Activated CD4-positive, alpha-beta memory T cell treated with anti-CD3 and anti-CD28 coated beads, Interleukin-2, amount 10 ng/mL, durations not matched to agents 7 days and 5 days (primary cell): ENCODE measurements around the gene FNIP2. TPM values are rescaled to one million over a fixed set of nuclear protein-coding genes. Genes with fewer than 3 reads are reported as not detected.
"Not testable (repeated sequence)": the region's sequence is repeated elsewhere in the genome, so short reads cannot be mapped to it uniquely, and the experiment has no call there.

ENCODE experiments used
- CTCF ChIA-PET: fragments of 350-600 bp; sonication (Branson Sonifier 250); formaldehyde crosslinking; loops from one replicate; lab custom pipeline; 2021; ENCODE audit warnings: antibody characterized with exemption, inconsistent platforms; lab: Charles Lee
- POLR2A ChIA-PET: fragments of 350-600 bp; sonication (Branson Sonifier 250); formaldehyde crosslinking; loops from one replicate; lab custom pipeline; 2021; ENCODE audit warnings: antibody characterized with exemption; lab: Charles Lee
- DNase-seq: peaks from one replicate; pipeline ENCODE4 v3.0.0-alpha.2; 2020
- H3K27ac Mint-ChIP-seq: one replicate; pipeline ENCODE4 v1.8.0; 2021; ENCODE audit warnings: mild to moderate bottlenecking, mixed read lengths
- H3K27me3 Mint-ChIP-seq: one replicate; pipeline ENCODE4 v1.8.0; 2021; ENCODE audit warnings: mixed read lengths
- H3K36me3 Mint-ChIP-seq: one replicate; pipeline ENCODE4 v1.8.0; 2021; ENCODE audit warnings: low read depth, mixed read lengths
- H3K4me1 Mint-ChIP-seq: one replicate; pipeline ENCODE4 v1.8.0; 2021; ENCODE audit warnings: mixed read lengths
- H3K4me3 Mint-ChIP-seq: one replicate; pipeline ENCODE4 v1.8.0; 2021; ENCODE audit warnings: mild to moderate bottlenecking, mixed read lengths
- H3K9me3 Mint-ChIP-seq: one replicate; pipeline ENCODE4 v1.8.0; 2021; ENCODE audit warnings: mixed read lengths
- total RNA-seq, 2 experiments: library from RNA; stranded (reverse); gene quantifications; one replicate each; pipeline ENCODE4 v1.2.3, GENCODE V29; 2021

The FNIP2 gene
- total RNA-seq, 2 experiments from 2014 or later, result 16.9 to 17.3 TPM

DNA sequence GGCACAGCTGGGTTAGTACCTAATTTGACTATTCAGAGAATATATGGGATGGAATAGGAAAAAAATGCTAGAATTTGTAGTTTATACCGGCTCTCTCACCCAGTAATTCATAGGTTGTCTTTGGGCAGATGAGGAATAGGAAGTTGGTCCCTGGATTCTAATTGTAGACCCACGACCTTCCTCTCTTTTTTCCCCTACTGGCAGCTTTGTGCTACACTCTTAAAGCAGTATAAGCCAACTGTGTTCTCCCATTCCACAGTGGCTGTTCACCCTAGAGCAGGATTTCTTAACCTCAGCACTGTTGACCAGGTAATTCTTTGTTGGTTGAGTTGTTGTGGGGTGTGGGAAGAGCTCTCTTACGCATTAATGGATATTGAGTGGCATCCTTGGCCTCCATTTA, 92.9 kb downstream of the FNIP2 start:
- peaks cover 20% of the 10 kb centered on the region for H3K4me1 Mint-ChIP-seq
- peaks cover 47% of the 10 kb centered on the region for H3K36me3 Mint-ChIP-seq
- no peaks in the 10 kb centered on the region for H3K9me3 Mint-ChIP-seq
- CTCF ChIA-PET, result interaction anchor here (0.9 to 2.9 kb wide), 5 partner anchors 10 to 341 kb away, joined by 3 to 10 read pairs (median 6); no protein-coding TSS in a partner anchor
- no peak overlapping the region for H3K27ac Mint-ChIP-seq
- DNase-seq, result no peak
- H3K27me3 Mint-ChIP-seq, result no peaks in the 10 kb centered on the region
- POLR2A ChIA-PET, result interaction anchor here (1.3 kb wide), 1 partner anchor 93 kb away, joined by 4 read pairs; the partner anchor contains the start of gene FNIP2
- no peak overlapping the region for H3K4me3 Mint-ChIP-seq

- Mint-ChIP-seq H3K27ac (no peak overlapping the region), H3K36me3 (peaks cover 54% of the 10 kb centered on the region), H3K4me1 (peaks cover 20% of the 10 kb centered on the region), H3K4me3 (no peak overlapping the region), H3K27me3 (no peaks in the 10 kb centered on the region), H3K9me3 (no peaks in the 10 kb centered on the region)
- CTCF ChIA-PET, result interaction anchor here (1.2 to 2.9 kb wide), 2 partner anchors 12 to 340 kb away, joined by 3 to 10 read pairs; no protein-coding TSS in a partner anchor
- POLR2A ChIA-PET, result no interaction called here
- DNase-seq, result no peak
These were observed 94.5 kb downstream of the FNIP2 start for GRCh38 chr4:158863296-158863695.

DNA sequence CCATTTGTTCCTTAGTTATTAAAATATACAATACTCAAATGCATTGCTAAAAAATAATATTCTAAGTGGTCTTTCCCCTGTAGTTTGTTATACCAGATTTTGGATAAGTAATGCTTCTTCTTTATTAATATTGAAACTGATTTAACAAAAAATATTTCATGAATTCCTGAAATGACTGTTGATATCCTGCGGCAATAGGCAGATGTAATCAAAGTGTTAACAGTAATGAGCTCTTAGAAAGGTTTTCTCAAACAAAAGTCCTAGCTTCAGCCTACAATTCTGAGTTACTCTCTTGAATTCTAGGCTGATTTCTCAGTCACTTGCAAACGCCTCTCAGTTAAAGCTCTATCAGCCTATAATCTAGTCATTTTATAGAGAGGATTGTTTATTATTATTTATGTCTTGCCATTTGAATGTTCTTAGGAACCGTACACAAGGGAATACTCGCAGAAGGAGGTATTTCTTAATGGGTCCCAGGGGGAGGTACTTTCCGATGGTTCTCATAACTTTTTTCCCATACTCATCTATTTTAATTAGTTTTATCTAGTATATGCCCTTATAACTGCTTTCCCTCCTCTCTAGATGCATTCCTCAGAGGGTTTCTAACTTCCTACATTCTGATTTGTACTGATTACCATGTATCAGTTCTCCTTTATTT, 96.8 kb downstream of the FNIP2 start:
- Mint-ChIP-seq H3K36me3 (peaks cover 56% of the 10 kb centered on the region), H3K27ac (no peak overlapping the region), H3K4me3 (no peak overlapping the region), H3K4me1 (peaks cover 20% of the 10 kb centered on the region), H3K27me3 (no peaks in the 10 kb centered on the region), H3K9me3 (no peaks in the 10 kb centered on the region)
- POLR2A ChIA-PET, result no interaction called here
- DNase-seq, result no peak
- CTCF ChIA-PET, result no interaction called here

DNA sequence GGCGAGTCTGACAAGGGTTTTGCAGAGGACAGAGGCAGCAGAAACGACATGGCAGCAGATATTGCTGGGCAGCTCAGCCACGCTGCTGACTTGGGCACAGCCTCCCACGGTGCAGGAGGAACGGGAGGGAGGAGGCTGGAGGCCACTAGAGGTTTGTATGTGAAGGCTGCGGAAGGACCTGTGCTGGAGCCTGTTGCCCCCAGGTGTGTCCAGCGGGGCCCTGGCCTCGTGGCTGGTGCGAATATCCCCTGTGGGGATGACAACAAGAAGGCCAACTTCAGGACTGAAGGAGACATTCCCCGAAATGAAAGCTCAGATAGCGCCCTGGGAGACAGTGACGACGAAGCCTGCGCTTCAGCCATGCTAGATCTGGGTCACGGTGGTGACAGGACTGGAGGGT, 100.2 kb downstream of the FNIP2 start:
- CTCF ChIA-PET, result no interaction called here
- no peaks in the 10 kb centered on the region for H3K9me3 Mint-ChIP-seq
- H3K36me3 Mint-ChIP-seq, result peaks cover 46% of the 10 kb centered on the region

DNA sequence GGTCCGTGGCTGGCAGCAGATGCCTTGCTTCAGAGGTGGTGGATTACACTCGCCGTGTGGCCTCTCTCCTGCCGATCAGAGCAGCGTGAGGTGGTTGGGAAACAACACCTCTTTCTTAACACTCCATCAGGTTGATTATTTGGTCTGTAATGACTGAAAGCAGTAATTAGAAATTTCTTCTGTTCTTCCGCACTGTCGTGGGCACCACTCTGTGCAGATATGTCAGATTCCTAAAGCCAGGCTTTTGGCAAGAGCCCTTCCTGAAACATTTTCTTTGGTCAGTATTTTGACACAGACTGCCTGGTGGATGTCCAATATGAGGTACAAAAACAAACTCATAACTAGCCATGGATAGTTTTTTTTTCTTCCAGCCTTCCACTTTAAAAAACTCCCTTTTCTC, 100.9 kb downstream of the FNIP2 start:
- POLR2A ChIA-PET, result no interaction called here
- CTCF ChIA-PET, result no interaction called here
- Mint-ChIP-seq H3K4me1 (peaks cover 22% of the 10 kb centered on the region), H3K27me3 (no peaks in the 10 kb centered on the region), H3K27ac (no peak overlapping the region), H3K4me3 (no peak overlapping the region), H3K36me3 (peaks cover 41% of the 10 kb centered on the region), H3K9me3 (no peaks in the 10 kb centered on the region)
- DNase-seq, result no peak

More for the DNA sequence above, 100.2 kb downstream of the FNIP2 start:
- no peak for DNase-seq
- Mint-ChIP-seq H3K27me3 (no peaks in the 10 kb centered on the region), H3K4me1 (peaks cover 24% of the 10 kb centered on the region), H3K4me3 (no peak overlapping the region), H3K27ac (no peak overlapping the region)
- POLR2A ChIA-PET, result no interaction called here

DNA sequence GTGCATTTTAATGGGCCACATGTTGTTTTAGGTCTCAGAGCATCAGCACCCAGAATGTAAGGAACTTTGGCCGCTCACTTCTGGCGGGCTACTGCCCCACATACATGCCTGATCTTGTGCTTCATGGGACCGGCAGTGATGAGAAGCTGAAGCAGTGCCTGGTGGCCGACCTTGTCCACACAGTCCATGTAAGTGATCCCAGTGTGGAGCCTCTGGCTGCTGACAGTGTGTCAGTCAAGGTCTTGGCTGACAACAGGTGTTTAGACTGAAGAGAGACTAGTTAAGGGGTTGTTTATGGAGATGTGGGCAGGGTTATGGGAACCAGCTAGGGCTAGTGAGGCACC, 101.4 kb downstream of the FNIP2 start:
- H3K27me3 Mint-ChIP-seq, result no peaks in the 10 kb centered on the region
- ChIA-PET POLR2A (no interaction called here), CTCF (no interaction called here)
- H3K36me3 Mint-ChIP-seq, result peaks cover 41% of the 10 kb centered on the region
- no peak for DNase-seq
- no peaks in the 10 kb centered on the region for H3K9me3 Mint-ChIP-seq
- no peak overlapping the region for H3K4me3 Mint-ChIP-seq
- H3K27ac Mint-ChIP-seq, result no peak overlapping the region
- peaks cover 21% of the 10 kb centered on the region for H3K4me1 Mint-ChIP-seq

DNA sequence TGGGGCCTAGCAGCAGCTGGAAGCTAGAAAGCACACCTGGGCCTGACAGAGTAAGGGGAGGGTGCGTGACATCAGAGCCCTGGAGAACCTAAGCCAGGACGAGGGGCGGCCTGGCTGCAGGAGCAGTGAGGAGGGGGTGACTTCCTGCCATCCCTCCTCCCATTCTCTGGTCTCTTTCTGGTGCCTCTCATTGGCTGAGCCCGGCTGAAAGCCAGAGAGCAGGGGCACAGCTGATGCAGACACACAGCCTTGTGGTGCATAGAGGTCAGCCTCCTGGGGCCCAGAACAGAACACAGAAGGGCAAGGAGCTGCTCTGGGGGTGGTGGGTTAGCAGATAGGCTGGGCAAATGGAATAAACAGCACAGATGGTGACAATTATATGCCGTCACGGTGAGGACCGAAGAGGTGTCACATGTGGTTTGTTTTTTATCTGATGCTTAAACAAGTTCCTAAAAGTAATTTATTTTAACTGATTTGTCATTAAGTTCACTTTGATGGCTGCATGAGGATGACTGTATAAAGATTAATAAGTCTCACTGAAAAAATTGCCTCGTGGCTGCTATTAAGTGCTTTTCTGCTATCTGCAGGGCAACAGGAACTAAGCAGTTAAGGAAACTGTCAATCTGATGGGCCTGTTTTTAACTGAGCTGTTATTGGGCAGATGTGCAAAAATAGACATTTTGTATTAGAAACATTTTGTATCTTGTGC, 102.0 kb downstream of the FNIP2 start:
- ChIA-PET CTCF (no interaction called here), POLR2A (interaction anchor here (1.4 kb wide), 1 partner anchor 34 kb away, joined by 3 read pairs; no protein-coding TSS in a partner anchor)
- no peak for DNase-seq
- Mint-ChIP-seq H3K4me3 (no peak overlapping the region), H3K4me1 (peaks cover 17% of the 10 kb centered on the region), H3K27ac (no peak overlapping the region), H3K36me3 (peaks cover 41% of the 10 kb centered on the region), H3K9me3 (no peaks in the 10 kb centered on the region), H3K27me3 (no peaks in the 10 kb centered on the region)

GRCh38 chr4:158871335-158871724, 102.5 kb downstream of the FNIP2 start:
- peaks cover 45% of the 10 kb centered on the region for H3K36me3 Mint-ChIP-seq
- peaks cover 15% of the 10 kb centered on the region for H3K4me1 Mint-ChIP-seq
- no peaks in the 10 kb centered on the region for H3K9me3 Mint-ChIP-seq
- no peak overlapping the region for H3K27ac Mint-ChIP-seq
- POLR2A ChIA-PET, result interaction anchor here (1.4 kb wide), 1 partner anchor 33 kb away, joined by 3 read pairs; no protein-coding TSS in a partner anchor
- H3K27me3 Mint-ChIP-seq, result no peaks in the 10 kb centered on the region
- DNase-seq, result no peak
- H3K4me3 Mint-ChIP-seq, result no peak overlapping the region
- CTCF ChIA-PET, result interaction anchor here (1.5 to 1.9 kb wide), 2 partner anchors 177 to 332 kb away, joined by 3 to 4 read pairs; no protein-coding TSS in a partner anchor

GRCh38 chr4:158873795-158874401, 105.1 kb downstream of the FNIP2 start:
- peak; percentile 51 for DNase-seq
- Mint-ChIP-seq H3K9me3 (peaks cover 4% of the 10 kb centered on the region), H3K27ac (peak overlapping the region; percentile 23), H3K4me1 (peaks cover 15% of the 10 kb centered on the region), H3K4me3 (no peak overlapping the region), H3K27me3 (no peaks in the 10 kb centered on the region), H3K36me3 (peaks cover 56% of the 10 kb centered on the region)
- ChIA-PET POLR2A (interaction anchor here (1.0 to 2.0 kb wide), 3 partner anchors 19 to 174 kb away, joined by 3 to 4 read pairs (median 4); no protein-coding TSS in a partner anchor), CTCF (interaction anchor here (1.2 kb wide), 1 partner anchor 33 kb away, joined by 3 read pairs; no protein-coding TSS in a partner anchor)

DNA sequence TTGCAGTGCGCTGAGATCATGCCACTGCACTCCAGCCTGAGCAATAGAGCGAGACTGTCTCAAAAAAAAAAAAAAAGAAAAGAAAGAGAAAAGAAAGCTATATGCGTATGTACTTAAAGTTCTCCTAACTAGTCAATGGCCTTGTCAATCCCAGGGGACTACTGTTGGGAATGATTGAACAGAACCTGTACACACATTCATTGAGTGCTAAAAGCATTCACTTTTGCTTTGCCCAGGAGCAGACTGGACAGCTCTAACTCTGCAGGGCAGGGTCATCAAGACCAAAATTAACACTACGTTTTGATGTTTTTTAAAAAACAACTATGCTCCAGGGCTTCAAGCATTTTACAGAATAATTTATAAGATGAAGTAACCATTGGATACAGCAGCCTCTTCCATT, 106.2 kb downstream of the FNIP2 start:
- no peak overlapping the region for H3K27ac Mint-ChIP-seq
- POLR2A ChIA-PET, result interaction anchor here (1.0 to 2.0 kb wide), 3 partner anchors 18 to 172 kb away, joined by 3 to 4 read pairs (median 4); no protein-coding TSS in a partner anchor
- H3K27me3 Mint-ChIP-seq, result no peaks in the 10 kb centered on the region
- H3K4me3 Mint-ChIP-seq, result no peak overlapping the region
- no peak for DNase-seq
- H3K36me3 Mint-ChIP-seq, result peaks cover 60% of the 10 kb centered on the region
- CTCF ChIA-PET, result interaction anchor here (0.7 to 1.2 kb wide), 2 partner anchors 32 to 194 kb away, joined by 3 read pairs; no protein-coding TSS in a partner anchor
- peaks cover 16% of the 10 kb centered on the region for H3K4me1 Mint-ChIP-seq
- H3K9me3 Mint-ChIP-seq, result peaks cover 8% of the 10 kb centered on the region

- Mint-ChIP-seq H3K36me3 (peaks cover 59% of the 10 kb centered on the region), H3K4me3 (no peak overlapping the region)
- CTCF ChIA-PET, result no interaction called here
These were observed 106.6 kb downstream of the FNIP2 start for GRCh38 chr4:158875455-158875854.

GRCh38 chr4:158877069-158877468, 108.2 kb downstream of the FNIP2 start:
- ChIA-PET POLR2A (no interaction called here), CTCF (no interaction called here)
- Mint-ChIP-seq H3K4me1 (peaks cover 16% of the 10 kb centered on the region), H3K9me3 (peaks cover 8% of the 10 kb centered on the region), H3K36me3 (peaks cover 61% of the 10 kb centered on the region), H3K4me3 (no peak overlapping the region), H3K27ac (no peak overlapping the region), H3K27me3 (no peaks in the 10 kb centered on the region)
- no peak for DNase-seq

More at GRCh38 chr4:158875455-158875854, 106.6 kb downstream of the FNIP2 start:
- peaks cover 16% of the 10 kb centered on the region for H3K4me1 Mint-ChIP-seq
- no peaks in the 10 kb centered on the region for H3K27me3 Mint-ChIP-seq
- no peak for DNase-seq
- H3K27ac Mint-ChIP-seq, result no peak overlapping the region
- H3K9me3 Mint-ChIP-seq, result peaks cover 8% of the 10 kb centered on the region
- POLR2A ChIA-PET, result interaction anchor here (2.0 kb wide), 1 partner anchor 27 kb away, joined by 4 read pairs; no protein-coding TSS in a partner anchor

DNA sequence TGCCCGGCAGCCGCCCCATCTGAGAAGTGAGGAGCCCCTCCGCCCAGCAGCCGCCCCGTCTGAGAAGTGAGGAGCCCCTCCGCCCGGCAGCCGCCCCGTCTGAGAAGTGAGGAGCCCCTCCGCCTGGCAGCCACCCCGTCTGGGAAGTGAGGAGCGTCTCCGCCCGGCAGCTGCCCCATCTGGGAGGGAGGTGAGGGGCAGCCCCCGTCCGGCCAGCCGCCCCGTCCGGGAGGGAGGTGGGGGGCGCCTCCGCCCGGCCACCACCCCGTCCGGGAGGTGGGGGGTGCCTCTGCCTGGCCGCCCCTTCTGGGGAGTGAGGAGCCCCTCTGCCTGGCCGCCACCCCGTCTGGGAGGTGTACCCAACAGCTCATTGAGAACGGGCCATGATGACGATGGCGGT, 113.3 kb downstream of the FNIP2 start:
- H3K27me3 Mint-ChIP-seq, H3K4me1 Mint-ChIP-seq, DNase-seq, POLR2A ChIA-PET, CTCF ChIA-PET, H3K9me3 Mint-ChIP-seq, H3K27ac Mint-ChIP-seq, H3K4me3 Mint-ChIP-seq: not testable (repeated sequence)
- H3K36me3 Mint-ChIP-seq, result peaks cover 55% of the 10 kb centered on the region
